ENCODE data around the gene PASD1. TPM values are rescaled to one million over a fixed set of nuclear protein-coding genes. Genes with fewer than 3 reads are reported as not detected.

PASD1 gene
- total RNA-seq, 1 experiment from 2014 or later: not detected

GRCh38 chrX:151694121-151694520 is 130.6 kb downstream of the PASD1 start:
- no peaks in the 10 kb centered on the region for H3K79me2 ChIP-seq (ENCODE audit: low read depth)
- no TSS peak for BruUV-seq (replicated peaks)
- intact Hi-C loops (cut with micrococcal nuclease; ENCODE audit: unreplicated experiment): no loop called here
- H3K9me3 ChIP-seq (ENCODE audit: insufficient read depth, low read depth): no peaks in the 10 kb centered on the region
- no peaks in the 10 kb centered on the region for H4K20me1 ChIP-seq (ENCODE audit: insufficient read depth)
- no peaks in the 10 kb centered on the region for H3F3A ChIP-seq (ENCODE audit: insufficient read depth, low read depth)
- ChIA-PET CTCF (no interaction called here), POLR2A (ENCODE audit: unreplicated experiment) (no interaction called here)
- DNase-seq: no peak
- H2AFZ ChIP-seq: no peak overlapping the region
- H3K9me2 ChIP-seq (ENCODE audit: insufficient read depth): no peaks in the 10 kb centered on the region
- no peaks in the 10 kb centered on the region for H3K36me3 ChIP-seq (ENCODE audit: low read depth)
- no peaks in the 10 kb centered on the region for H3K4me1 ChIP-seq (replicated peaks; ENCODE audit: insufficient read depth)
- peaks cover 71% of the 10 kb centered on the region for H3K27me3 ChIP-seq (ENCODE audit: insufficient read depth, low read depth)
- no peak for TF ChIP-seq EZH2 (IDR thresholded peaks at IDR 0.05; ENCODE audit: low read depth)
- no peak for TF ChIP-seq CTCF (conservative IDR thresholded peaks at IDR 0.05)
- H3K27ac ChIP-seq: no peak overlapping the region
- H3K4me2 ChIP-seq: no peak overlapping the region
- H3K4me3 ChIP-seq: no peak overlapping the region

- CTCF ChIA-PET: no interaction called here
- intact Hi-C loops (cut with micrococcal nuclease; ENCODE audit: unreplicated experiment): no loop called here
Measured at GRCh38 chrX:151694661-151695582, 131.4 kb downstream of the PASD1 start, which contains the start of gene PRRG3. PRRG3 (plus strand) TSS chrX:151695458; CDS start chrX:151698815, 3,357 bp downstream.

More at GRCh38 chrX:151694661-151695582, 131.4 kb downstream of the PASD1 start, which contains the start of gene PRRG3:
- no peaks in the 10 kb centered on the region for H3K9me2 ChIP-seq (ENCODE audit: insufficient read depth)
- H3K4me1 ChIP-seq (replicated peaks; ENCODE audit: insufficient read depth): no peaks in the 10 kb centered on the region
- no peak within 1 kb of the TSS for H3K4me2 ChIP-seq
- no peaks in the 10 kb centered on the region for H4K20me1 ChIP-seq (ENCODE audit: insufficient read depth)
- no peaks in the 10 kb centered on the region for H3K79me2 ChIP-seq (ENCODE audit: low read depth)
- TF ChIP-seq CTCF (conservative IDR thresholded peaks at IDR 0.05): no peak
- TF ChIP-seq EZH2 (IDR thresholded peaks at IDR 0.05; ENCODE audit: low read depth): no peak
- no peak for DNase-seq
- peaks cover 79% of the 10 kb centered on the region for H3K27me3 ChIP-seq (ENCODE audit: insufficient read depth, low read depth)
- no peak within 1 kb of the TSS for H3K27ac ChIP-seq
- POLR2A ChIA-PET (ENCODE audit: unreplicated experiment): no interaction called here
- H2AFZ ChIP-seq: no peak within 1 kb of the TSS
- no peaks in the 10 kb centered on the region for H3F3A ChIP-seq (ENCODE audit: insufficient read depth, low read depth)
- no peaks in the 10 kb centered on the region for H3K9me3 ChIP-seq (ENCODE audit: insufficient read depth, low read depth)
- BruUV-seq (replicated peaks): no TSS peak
- H3K36me3 ChIP-seq (ENCODE audit: low read depth): no peaks in the 10 kb centered on the region
- H3K4me3 ChIP-seq: no peak within 1 kb of the TSS

Data from PC-9 (cell line).